Activated T-helper 2 cell treated with anti-CD3 and anti-CD28 coated beads, Interferon-gamma antibody, Interleukin-2, Interleukin-4, amounts not matched to agents 10 μg/mL and 5 μg/mL and 100 μg/mL, durations not matched to agents 14 hours and 24 hours and 36 hours (primary cell): ENCODE data around the gene PPP1R10. TPM values are rescaled to one million over a fixed set of nuclear protein-coding genes. Genes with fewer than 3 reads are reported as not detected.

Experiments used
- DNase-seq: peaks from one replicate; pipeline ENCODE4 v3.0.0; 2021; ENCODE audit warnings: low spot score
- H3K27ac Mint-ChIP-seq: one replicate; pipeline ENCODE4 v1.8.0; 2021; ENCODE audit warnings: mixed read lengths
- H3K27me3 Mint-ChIP-seq: one replicate; pipeline ENCODE4 v1.8.0; 2021; ENCODE audit warnings: low read depth, mixed read lengths
- H3K36me3 Mint-ChIP-seq: one replicate; pipeline ENCODE4 v1.8.0; 2021; ENCODE audit warnings: low read depth, mixed read lengths
- H3K4me1 Mint-ChIP-seq: one replicate; pipeline ENCODE4 v1.8.0; 2021; ENCODE audit warnings: low read depth, mixed read lengths
- H3K4me3 Mint-ChIP-seq: one replicate; pipeline ENCODE4 v1.8.0; 2021; ENCODE audit warnings: low read depth, mild to moderate bottlenecking, moderate library complexity, mixed read lengths
- H3K9me3 Mint-ChIP-seq: one replicate; pipeline ENCODE4 v1.8.0; 2021; ENCODE audit warnings: mixed read lengths
- intact Hi-C: fragments of 100-400 bp; cut with micrococcal nuclease; formaldehyde crosslinking; loops from one replicate; pipeline ENCODE4 v1.15.1; 2023
- total RNA-seq: library from RNA; stranded (reverse); gene quantifications from 2 replicates; pipeline ENCODE4 v1.2.3, GENCODE V29; 2022

Gene PPP1R10
- total RNA-seq, 1 donor from 2014 or later: 102 TPM

DNA sequence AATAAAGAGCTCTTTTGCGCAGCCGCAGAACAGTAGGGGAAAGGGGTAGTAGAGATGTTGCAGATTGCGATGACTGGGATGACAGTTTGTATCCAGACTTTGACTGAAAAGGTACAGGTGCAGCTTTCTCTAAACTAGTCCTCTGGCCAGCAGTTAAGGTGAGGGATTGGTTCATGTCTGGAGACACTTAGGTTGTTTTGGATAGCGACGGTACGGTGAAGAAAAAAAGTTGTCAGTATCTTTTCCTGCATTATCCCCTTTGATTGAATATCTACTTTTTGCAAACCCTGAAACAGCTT is 59.4 kb downstream of the PPP1R10 start:
- Mint-ChIP-seq H3K27me3 (no peaks in the 10 kb centered on the region), H3K36me3 (peaks cover 64% of the 10 kb centered on the region), H3K4me3 (peak overlapping the region; percentile 98), H3K9me3 (no peaks in the 10 kb centered on the region), H3K27ac (peak overlapping the region; percentile 100), H3K4me1 (peaks cover 22% of the 10 kb centered on the region)
- no peak for DNase-seq
- intact Hi-C loops: loop anchor here (1.0 to 5.0 kb wide), 4 partner anchors 60 to 163 kb away; partner anchors contain the start of genes C6orf136, MRPS18B, PPP1R10 and PPP1R18

DNA sequence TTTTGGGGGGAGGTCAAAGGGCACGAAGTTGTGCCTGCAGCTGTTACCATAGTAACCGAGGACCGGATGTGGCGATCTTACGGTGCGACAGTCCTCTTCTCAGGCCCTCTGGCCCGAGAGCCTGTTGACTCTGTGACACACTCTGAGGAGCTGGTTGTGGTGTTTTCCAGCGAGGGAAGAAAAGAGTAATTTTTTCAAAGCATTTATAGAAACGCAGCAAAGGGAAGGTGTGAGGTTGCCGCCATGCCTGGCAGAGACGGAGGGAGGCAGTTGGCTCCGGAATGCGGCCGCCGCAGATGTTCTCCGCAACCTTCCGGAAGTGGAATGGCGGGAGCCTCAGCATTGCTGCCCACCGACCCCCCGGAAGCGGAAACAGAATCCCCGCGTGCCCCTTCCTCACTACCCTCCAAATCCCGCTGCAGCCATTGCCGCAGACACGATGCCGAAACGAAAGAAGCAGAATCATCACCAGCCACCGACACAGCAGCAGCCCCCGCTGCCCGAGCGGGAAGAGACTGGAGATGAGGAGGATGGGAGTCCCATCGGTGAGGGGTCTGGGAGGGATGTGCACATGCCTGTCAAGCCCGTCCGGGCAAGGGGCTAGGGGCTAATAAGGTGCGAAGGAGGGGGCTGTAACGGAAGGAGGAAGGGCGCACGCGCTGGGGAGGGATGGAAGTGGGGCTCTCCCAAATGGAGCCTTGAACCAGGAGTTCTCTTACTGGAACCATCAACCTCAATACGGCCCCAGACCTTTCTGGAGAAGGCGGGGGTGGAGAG is 59.9 kb downstream of the PPP1R10 start, which contains the start of gene PRR3:
TSS of gene PRR3 (plus strand) at position 390 of the 777 bp plus-strand sequence. CDS start at position 440, 50 bp downstream.
- Mint-ChIP-seq H3K4me3 (peak within 1 kb of the TSS; percentile 98), H3K27me3 (no peaks in the 10 kb centered on the region), H3K27ac (peak within 1 kb of the TSS; percentile 100), H3K36me3 (peaks cover 64% of the 10 kb centered on the region), H3K9me3 (no peaks in the 10 kb centered on the region), H3K4me1 (peaks cover 22% of the 10 kb centered on the region)
- peak; percentile 86 for DNase-seq
- intact Hi-C loops: loop anchor here (1.0 to 5.0 kb wide), 5 partner anchors 14 to 163 kb away; partner anchors contain the start of genes ABCF1, C6orf136, MRPS18B and PPP1R10

DNA sequence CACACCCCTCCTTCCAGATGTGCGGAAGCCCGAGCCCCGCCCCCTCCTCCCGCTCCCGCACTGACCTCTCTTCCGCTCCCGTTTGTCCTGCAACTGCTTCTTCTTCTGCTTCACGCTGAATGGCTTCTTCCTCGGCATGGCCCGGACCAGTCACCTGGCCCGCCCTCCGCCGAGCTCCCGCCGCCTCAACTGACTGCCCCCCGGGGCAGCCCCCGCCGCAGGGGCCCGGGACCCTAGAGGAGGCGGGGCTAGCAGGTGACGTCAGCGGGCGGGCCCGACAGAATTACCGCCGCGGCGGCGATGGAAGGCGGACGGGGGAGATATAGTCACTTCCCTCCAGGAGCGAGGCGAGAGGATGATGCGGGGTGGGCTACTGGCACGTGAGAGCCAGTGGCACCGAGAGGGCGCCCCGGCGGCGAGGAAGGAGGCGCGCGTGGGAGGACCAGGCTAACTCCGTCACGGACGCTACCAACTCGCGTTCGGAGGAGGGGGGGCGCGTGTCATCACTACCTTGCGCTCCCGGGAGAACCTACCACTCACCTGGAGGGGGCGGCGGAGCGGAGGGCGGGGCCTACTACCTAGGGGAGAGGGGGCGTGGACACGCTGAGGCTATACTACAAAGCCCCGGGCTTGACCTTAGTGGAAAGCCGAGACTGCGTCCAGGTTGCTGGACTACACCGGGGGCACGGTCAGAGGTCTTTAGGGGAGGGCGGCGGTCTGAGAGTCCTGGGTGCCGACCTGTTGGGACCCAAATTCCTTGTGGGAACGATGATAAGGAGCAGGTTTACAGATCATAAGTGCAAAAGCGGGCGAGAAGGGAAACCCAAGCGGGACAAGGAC is 60.8 kb downstream of the PPP1R10 start, which contains the start of gene GNL1:
TSS of gene GNL1 (minus strand) at position 424 of the 840 bp plus-strand sequence. CDS start at position 138, 286 bp downstream.
- H3K4me1 Mint-ChIP-seq: peaks cover 22% of the 10 kb centered on the region
- H3K27ac Mint-ChIP-seq: peak within 1 kb of the TSS; percentile 100
- no peaks in the 10 kb centered on the region for H3K9me3 Mint-ChIP-seq
- H3K4me3 Mint-ChIP-seq: peak within 1 kb of the TSS; percentile 98
- intact Hi-C loops: loop anchor here (1.0 to 5.0 kb wide), 2 partner anchors 15 to 131 kb away; partner anchors contain the start of genes ABCF1 and PPP1R18
- H3K36me3 Mint-ChIP-seq: peaks cover 66% of the 10 kb centered on the region
- peak; percentile 96 for DNase-seq
- H3K27me3 Mint-ChIP-seq: no peaks in the 10 kb centered on the region

DNA sequence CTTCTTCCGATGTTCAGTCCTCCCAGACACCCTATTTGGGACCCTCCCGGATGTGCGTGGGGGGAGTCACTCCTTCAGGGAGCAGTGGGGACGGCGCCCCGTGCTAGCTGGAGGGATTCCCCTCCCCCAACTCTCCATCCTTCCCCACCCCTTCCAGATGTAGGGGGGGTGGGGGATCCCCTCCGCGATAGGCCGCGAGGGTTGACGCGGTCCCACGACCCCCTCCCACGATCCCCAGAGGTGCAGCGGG is 61.3 kb downstream of the PPP1R10 start:
- intact Hi-C loops: loop anchor here (1.0 to 5.0 kb wide), 2 partner anchors 16 to 132 kb away; partner anchors contain the start of genes ABCF1 and PPP1R18
- DNase-seq: no peak
- Mint-ChIP-seq H3K27ac (peak overlapping the region; percentile 100), H3K4me1 (peaks cover 22% of the 10 kb centered on the region), H3K4me3 (peak overlapping the region; percentile 98), H3K27me3 (no peaks in the 10 kb centered on the region), H3K36me3 (peaks cover 71% of the 10 kb centered on the region), H3K9me3 (no peaks in the 10 kb centered on the region)

DNA sequence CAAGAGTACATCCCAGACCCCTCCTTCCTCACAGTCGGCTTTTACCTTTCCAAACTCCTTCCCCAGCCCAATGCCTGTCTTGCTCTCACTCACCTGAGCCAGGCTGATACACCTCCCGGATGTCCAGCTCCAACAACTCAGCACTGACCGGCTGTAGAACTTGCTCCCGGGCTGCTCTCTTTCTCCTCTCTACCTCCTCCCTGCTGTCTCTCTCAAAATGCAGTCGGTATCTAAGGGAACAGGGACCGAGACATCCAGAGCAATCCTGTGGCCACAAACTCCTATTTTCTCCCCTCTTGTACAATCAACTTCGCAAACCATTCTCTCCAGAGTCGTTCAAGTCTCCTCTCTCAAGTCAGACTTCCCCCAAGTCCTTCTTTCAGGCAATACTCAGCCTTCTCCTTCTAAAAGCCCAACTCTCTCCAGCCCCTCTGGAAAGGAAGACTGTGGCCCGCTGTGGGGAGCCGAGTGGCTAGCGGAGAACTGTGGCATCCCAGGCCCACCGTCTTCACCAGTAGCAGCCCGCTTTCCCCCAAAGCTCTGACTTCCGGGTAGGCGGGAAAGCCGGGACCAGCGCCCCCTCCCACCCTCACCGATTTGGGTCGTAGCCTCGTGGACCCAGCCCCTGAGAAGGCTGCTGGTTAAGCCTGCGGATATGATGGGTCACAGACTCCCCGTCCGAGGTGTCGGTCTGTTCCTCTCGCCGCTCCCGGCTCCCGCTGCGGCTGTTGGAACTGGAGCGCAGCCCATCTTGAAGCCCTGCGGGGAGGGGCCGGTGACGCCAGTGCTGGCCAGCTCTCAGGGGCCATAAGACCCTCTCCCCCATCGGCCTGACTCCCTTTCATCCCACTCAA is 61.9 kb downstream of the PPP1R10 start:
- no peak for DNase-seq
- Mint-ChIP-seq H3K4me3 (peak overlapping the region; percentile 98), H3K4me1 (peaks cover 22% of the 10 kb centered on the region), H3K36me3 (peaks cover 72% of the 10 kb centered on the region), H3K27me3 (no peaks in the 10 kb centered on the region), H3K27ac (peak overlapping the region; percentile 100), H3K9me3 (no peaks in the 10 kb centered on the region)
- intact Hi-C loops: loop anchor here (5.0 kb wide), 1 partner anchor 132 kb away; the partner anchor contains the start of gene PPP1R18

DNA sequence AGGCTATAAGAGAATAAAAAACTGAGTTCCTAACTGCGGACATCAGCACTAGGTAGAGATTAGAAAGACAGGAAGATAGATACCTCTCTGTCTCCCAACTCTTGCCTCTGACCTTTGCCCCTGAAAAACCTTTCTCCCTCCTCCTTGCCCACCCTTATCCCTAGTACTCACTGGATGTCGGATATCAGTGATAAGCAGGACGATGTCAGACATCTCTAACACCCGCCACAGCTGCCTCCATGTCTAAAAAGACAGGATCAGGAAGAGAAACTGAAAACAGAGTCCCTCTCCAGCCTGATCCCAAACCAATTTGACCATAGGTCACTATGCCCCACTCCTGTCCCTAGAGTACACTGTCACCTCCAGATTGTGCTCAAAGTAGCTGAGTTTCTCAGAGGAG is 62.6 kb downstream of the PPP1R10 start:
- peaks cover 19% of the 10 kb centered on the region for H3K4me1 Mint-ChIP-seq
- no peaks in the 10 kb centered on the region for H3K27me3 Mint-ChIP-seq
- peak overlapping the region; percentile 98 for H3K4me3 Mint-ChIP-seq
- no peak for DNase-seq
- H3K9me3 Mint-ChIP-seq: no peaks in the 10 kb centered on the region
- H3K27ac Mint-ChIP-seq: no peak overlapping the region
- intact Hi-C loops: no loop called here
- peaks cover 70% of the 10 kb centered on the region for H3K36me3 Mint-ChIP-seq

Other genes with a start within 250 kb of the PPP1R10 start
- 358 and 360 TPM in 2 replicates for gene HLA-E, start 127.7 kb downstream of the PPP1R10 start, total RNA-seq
- 79.8 and 88.2 TPM in 2 replicates for gene GNL1, start 60.8 kb downstream of the PPP1R10 start, total RNA-seq
- 35.0 and 36.6 TPM in 2 replicates for gene PRR3, start 59.9 kb downstream of the PPP1R10 start, total RNA-seq
- gene ABCF1, start 45.8 kb downstream of the PPP1R10 start, total RNA-seq: 102 and 112 TPM in 2 replicates
- gene MRPS18B, start 597 bp upstream of the PPP1R10 start, total RNA-seq: 71.9 and 74.9 TPM in 2 replicates
- 11.8 and 13.9 TPM in 2 replicates for gene ATAT1, start 9.6 kb upstream of the PPP1R10 start, total RNA-seq
- 23.1 and 28.2 TPM in 2 replicates for gene C6orf136, start 29.9 kb upstream of the PPP1R10 start, total RNA-seq
- 48.4 and 48.5 TPM in 2 replicates for gene DHX16, start 55.8 kb upstream of the PPP1R10 start, total RNA-seq
- gene PPP1R18, start 69.4 kb upstream of the PPP1R10 start, total RNA-seq: 137 and 144 TPM in 2 replicates
- 23.1 and 24.2 TPM in 2 replicates for gene NRM, start 73.7 kb upstream of the PPP1R10 start, total RNA-seq
- gene MDC1, start 100.0 kb upstream of the PPP1R10 start, total RNA-seq: 88.3 and 96.6 TPM in 2 replicates
- gene TUBB, start 103.1 kb upstream of the PPP1R10 start, total RNA-seq: 1,115 and 1,128 TPM in 2 replicates
- 201 and 214 TPM in 2 replicates for gene FLOT1, start 125.4 kb upstream of the PPP1R10 start, total RNA-seq
- gene IER3, start 127.3 kb upstream of the PPP1R10 start, total RNA-seq: 185 and 190 TPM in 2 replicates